Vagina (tissue), 2 donors: ENCODE results near the gene PTTG1IP2. TPM values are rescaled to one million over a fixed set of nuclear protein-coding genes. Genes with fewer than 3 reads are reported as not detected.

Experiments
- DNase-seq, 2 donors: peaks; one replicate each; pipeline ENCODE4 v3.0.0-alpha.2; 2017; ENCODE audit errors: extremely low spot score in 2 of 2
- H3K27ac ChIP-seq: fragments of 200-600 bp; sonication (generic); one replicate; pipeline ENCODE4 v1.5.1; 2019
- H3K27me3 ChIP-seq: fragments of 200-600 bp; sonication (generic); one replicate; pipeline ENCODE4 v1.5.1; 2019
- H3K36me3 ChIP-seq, 2 donors: fragments of 200-600 bp; sonication (generic); one replicate each; pipeline ENCODE4 v1.5.1; 2017 to 2019
- H3K4me1 ChIP-seq: fragments of 200-600 bp; sonication (generic); one replicate; pipeline ENCODE4 v1.5.1; 2019
- H3K4me3 ChIP-seq, 2 donors: fragments of 200-600 bp; sonication (generic); 1 replicate in 1 of 2; 2 replicates in 1 of 2; pipeline ENCODE4 v1.5.1; 2016 to 2019
- H3K9me3 ChIP-seq: fragments of 200-600 bp; sonication (generic); one replicate; pipeline ENCODE4 v1.5.1; 2019
- POLR2A ChIP-seq, 2 donors: fragments of 450-650 bp; IDR thresholded peaks; one replicate each; pipeline ENCODE4 v1.6.1; 2017; ENCODE audit warnings: antibody characterized with exemption in 2 of 2, mild to moderate bottlenecking in 2 of 2, moderate library complexity in 2 of 2
- POLR2AphosphoS5 ChIP-seq, 2 donors: sonication (generic); formaldehyde crosslinking; IDR thresholded peaks; one replicate each; pipeline ENCODE4 v1.9.0; 2017; ENCODE audit warnings: antibody characterized with exemption in 2 of 2, mild to moderate bottlenecking in 2 of 2, low read depth in 1 of 2; ENCODE audit not compliant: insufficient read depth in 1 of 2
- intact Hi-C: fragments of 100-400 bp; cut with DNase I; formaldehyde crosslinking; loops from one replicate; pipeline ENCODE4 v1.15.1; 2023
- total RNA-seq: library from RNA; depleted of rRNA; stranded (reverse); fragments of >200 nt; gene quantifications from one replicate; pipeline ENCODE4 v1.2.3, GENCODE V29; 2016
- TF ChIP-seq, protein P1 (sequence below), 3 experiments: fragments of 450-650 bp in 2 of 3; fragments of 200-600 bp in 1 of 3; sonication (generic) in 1 of 3; IDR thresholded peaks; one replicate each; pipeline ENCODE4 v1.5.1; 2017 to 2019; ENCODE audit warnings: antibody characterized with exemption in 3 of 3, mild to moderate bottlenecking in 2 of 3, moderate library complexity in 2 of 3

Gene PTTG1IP2
- total RNA-seq, 1 donor from 2014 or later, result not detected

DNA sequence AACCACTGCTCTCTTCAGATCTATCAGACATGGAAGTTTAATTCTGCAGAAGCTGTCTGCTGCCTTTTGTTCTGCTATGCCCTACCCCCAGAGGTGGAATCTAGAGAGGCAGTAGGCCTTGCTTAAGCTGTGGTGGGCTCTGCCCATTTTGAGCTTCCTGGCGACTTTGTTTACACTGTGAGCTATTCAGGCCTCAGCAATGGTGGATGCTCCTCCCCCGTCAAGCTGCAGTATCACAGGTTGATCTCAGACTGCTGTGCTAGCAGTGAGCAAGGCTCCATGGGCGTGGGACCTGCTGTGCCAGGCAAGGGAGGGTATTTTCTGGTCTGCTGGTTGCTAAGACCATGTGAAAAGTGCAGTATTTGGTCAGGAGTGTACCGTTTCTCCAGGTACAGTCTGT, 81.6 kb downstream of the PTTG1IP2 start:
- no peaks in the 10 kb centered on the region for H3K4me1 ChIP-seq
- H3K27me3 ChIP-seq, result no peaks in the 10 kb centered on the region
- no peaks in the 10 kb centered on the region for H3K36me3 ChIP-seq
- TF ChIP-seq POLR2A (IDR thresholded peaks at IDR 0.05) (no peak), POLR2AphosphoS5 (IDR thresholded peaks at IDR 0.05; ENCODE audit: insufficient read depth in 1 of 2, low read depth in 1 of 2) (no peak)
- TF ChIP-seq, protein P1, sequence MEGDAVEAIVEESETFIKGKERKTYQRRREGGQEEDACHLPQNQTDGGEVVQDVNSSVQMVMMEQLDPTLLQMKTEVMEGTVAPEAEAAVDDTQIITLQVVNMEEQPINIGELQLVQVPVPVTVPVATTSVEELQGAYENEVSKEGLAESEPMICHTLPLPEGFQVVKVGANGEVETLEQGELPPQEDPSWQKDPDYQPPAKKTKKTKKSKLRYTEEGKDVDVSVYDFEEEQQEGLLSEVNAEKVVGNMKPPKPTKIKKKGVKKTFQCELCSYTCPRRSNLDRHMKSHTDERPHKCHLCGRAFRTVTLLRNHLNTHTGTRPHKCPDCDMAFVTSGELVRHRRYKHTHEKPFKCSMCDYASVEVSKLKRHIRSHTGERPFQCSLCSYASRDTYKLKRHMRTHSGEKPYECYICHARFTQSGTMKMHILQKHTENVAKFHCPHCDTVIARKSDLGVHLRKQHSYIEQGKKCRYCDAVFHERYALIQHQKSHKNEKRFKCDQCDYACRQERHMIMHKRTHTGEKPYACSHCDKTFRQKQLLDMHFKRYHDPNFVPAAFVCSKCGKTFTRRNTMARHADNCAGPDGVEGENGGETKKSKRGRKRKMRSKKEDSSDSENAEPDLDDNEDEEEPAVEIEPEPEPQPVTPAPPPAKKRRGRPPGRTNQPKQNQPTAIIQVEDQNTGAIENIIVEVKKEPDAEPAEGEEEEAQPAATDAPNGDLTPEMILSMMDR (IDR thresholded peaks at IDR 0.05), result no peak
- intact Hi-C loops, result loop anchor here (10.0 kb wide), 1 partner anchor 484 kb away; no protein-coding TSS in a partner anchor
- H3K9me3 ChIP-seq, result no peaks in the 10 kb centered on the region
- no peak overlapping the region for H3K27ac ChIP-seq
- DNase-seq, result no peak
- H3K4me3 ChIP-seq, result no peak overlapping the region

DNA sequence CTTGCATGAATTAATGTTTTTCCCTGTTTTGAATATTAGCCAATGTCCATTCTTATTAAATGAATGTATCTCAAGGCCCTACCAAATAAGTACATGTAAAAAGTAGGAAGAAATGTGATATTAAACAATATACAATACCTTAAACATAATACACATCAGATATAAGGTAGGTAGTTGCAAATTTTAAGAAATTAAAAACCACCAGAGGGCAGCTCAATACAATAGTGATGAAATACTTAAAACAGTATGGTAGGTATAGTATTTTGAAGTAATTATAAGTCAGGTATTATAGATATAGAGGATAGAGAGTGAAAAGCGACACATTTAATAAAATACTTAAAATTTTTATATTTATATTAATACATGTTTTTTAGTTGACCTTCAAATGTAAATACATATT, 83.1 kb downstream of the PTTG1IP2 start:
- intact Hi-C loops, result loop anchor here (10.0 kb wide), 1 partner anchor 482 kb away; no protein-coding TSS in a partner anchor

DNA sequence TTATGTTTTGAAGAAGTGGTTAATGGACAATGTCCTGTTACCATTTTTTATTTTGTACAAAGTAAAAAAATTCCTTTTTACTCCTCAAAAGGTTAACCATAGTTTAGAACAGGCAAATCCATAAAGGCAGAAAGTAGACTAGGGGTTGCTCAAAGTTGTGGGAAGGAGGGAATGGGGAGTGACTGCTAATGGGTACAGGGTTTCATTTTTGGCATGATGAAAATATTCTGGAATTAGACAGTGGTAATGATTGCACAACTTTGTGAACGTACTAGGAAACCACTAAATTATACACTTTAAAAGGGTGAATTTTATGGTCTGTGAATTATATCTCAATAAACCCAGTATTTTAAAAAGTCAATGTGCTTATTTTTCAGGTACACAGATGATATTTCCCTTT, 91.3 kb downstream of the PTTG1IP2 start:
- Histone ChIP-seq H3K9me3 (no peaks in the 10 kb centered on the region), H3K36me3 (no peaks in the 10 kb centered on the region), H3K4me1 (peaks cover 7% of the 10 kb centered on the region), H3K27ac (no peak overlapping the region), H3K4me3 (no peak overlapping the region), H3K27me3 (no peaks in the 10 kb centered on the region)
- intact Hi-C loops, result no loop called here
- TF ChIP-seq POLR2A (IDR thresholded peaks at IDR 0.05), result no peak
- TF ChIP-seq, protein P1 (IDR thresholded peaks at IDR 0.05), result no peak
- no peak for DNase-seq

More for the DNA sequence above, 83.1 kb downstream of the PTTG1IP2 start:
- no peak overlapping the region for H3K4me3 ChIP-seq
- no peak for DNase-seq
- no peaks in the 10 kb centered on the region for H3K9me3 ChIP-seq
- TF ChIP-seq POLR2A (IDR thresholded peaks at IDR 0.05), result no peak
- TF ChIP-seq, protein P1 (IDR thresholded peaks at IDR 0.05), result no peak
- no peak for TF ChIP-seq POLR2AphosphoS5 (IDR thresholded peaks at IDR 0.05; ENCODE audit: insufficient read depth in 1 of 2, low read depth in 1 of 2)
- no peaks in the 10 kb centered on the region for H3K4me1 ChIP-seq
- no peaks in the 10 kb centered on the region for H3K27me3 ChIP-seq
- H3K27ac ChIP-seq, result no peak overlapping the region
- no peaks in the 10 kb centered on the region for H3K36me3 ChIP-seq

Other genes with a start within 250 kb of the PTTG1IP2 start
- gene CFAP69, start 224.5 kb upstream of the PTTG1IP2 start, total RNA-seq, result 2.7 TPM
- gene FAM237B, start 148.3 kb upstream of the PTTG1IP2 start, total RNA-seq, result not detected
- gene GTPBP10, start 122.9 kb upstream of the PTTG1IP2 start, total RNA-seq, result 11.0 TPM
- gene CLDN12, start 66.2 kb upstream of the PTTG1IP2 start, total RNA-seq, result 21.4 TPM
- gene CDK14, start 126.7 kb downstream of the PTTG1IP2 start, total RNA-seq, result 21.6 TPM